LoVo (cell line): Measurements from ENCODE around the gene CSRNP3.
"Not testable (repeated sequence)": the region's sequence is repeated elsewhere in the genome, so short reads cannot be mapped to it uniquely, and the experiment has no call there.

Experiments used
- DNase-seq: peaks from one replicate; pipeline ENCODE4 v3.0.0-alpha.2; 2016; ENCODE audit warnings: low spot score

CSRNP3 gene

GRCh38 chr2:165634855-165635254 lies 165.4 kb downstream of the CSRNP3 start:
- no peak for DNase-seq

GRCh38 chr2:165635532-165635931 lies 166.0 kb downstream of the CSRNP3 start:
- DNase-seq: no peak

GRCh38 chr2:165636959-165637358 lies 167.5 kb downstream of the CSRNP3 start:
- DNase-seq: no peak

- DNase-seq: no peak
Measured at GRCh38 chr2:165637396-165637795, 167.9 kb downstream of the CSRNP3 start.

- DNase-seq: no peak
Measured at GRCh38 chr2:165639504-165639903, 170.0 kb downstream of the CSRNP3 start.

- DNase-seq: no peak
Measured at GRCh38 chr2:165640247-165640929, 170.9 kb downstream of the CSRNP3 start.

- no peak for DNase-seq
Measured at GRCh38 chr2:165645930-165646831, 176.7 kb downstream of the CSRNP3 start.

- no peak for DNase-seq
Measured at GRCh38 chr2:165647409-165647808, 177.9 kb downstream of the CSRNP3 start.

GRCh38 chr2:165648801-165649200 lies 179.3 kb downstream of the CSRNP3 start:
- no peak for DNase-seq

- DNase-seq: no peak
Measured at GRCh38 chr2:165651233-165651632, 181.7 kb downstream of the CSRNP3 start.

- DNase-seq: no peak
Measured at GRCh38 chr2:165655661-165656060, 186.2 kb downstream of the CSRNP3 start.

GRCh38 chr2:165660361-165660760 lies 190.9 kb downstream of the CSRNP3 start:
- DNase-seq: no peak

GRCh38 chr2:165662720-165663119 lies 193.2 kb downstream of the CSRNP3 start:
- DNase-seq: no peak

GRCh38 chr2:165665614-165666013 lies 196.1 kb downstream of the CSRNP3 start:
- DNase-seq: no peak

GRCh38 chr2:165666073-165666472 lies 196.6 kb downstream of the CSRNP3 start:
- DNase-seq: not testable (repeated sequence)

- no peak for DNase-seq
Measured at GRCh38 chr2:165666605-165667004, 197.1 kb downstream of the CSRNP3 start.

GRCh38 chr2:165667375-165667774 lies 197.9 kb downstream of the CSRNP3 start:
- no peak for DNase-seq

GRCh38 chr2:165674780-165675179 lies 205.3 kb downstream of the CSRNP3 start:
- DNase-seq: peak; percentile 3

GRCh38 chr2:165675551-165675968 lies 206.1 kb downstream of the CSRNP3 start:
- DNase-seq: no peak

- no peak for DNase-seq
Measured at GRCh38 chr2:165678882-165679281, 209.4 kb downstream of the CSRNP3 start.

GRCh38 chr2:165679621-165680020 lies 210.1 kb downstream of the CSRNP3 start:
- no peak for DNase-seq

- DNase-seq: no peak
Measured at GRCh38 chr2:165681841-165682240, 212.3 kb downstream of the CSRNP3 start.

- DNase-seq: no peak
Measured at GRCh38 chr2:165682546-165682945, 213.0 kb downstream of the CSRNP3 start.
